ENCODE results near the gene HNRNPUL2.

Gene HNRNPUL2

GRCh38 chr11:62726156-62726914 is 922 bp downstream of the HNRNPUL2 start:
- no peaks in the 10 kb centered on the region; the same call in 1 of the 2 replicates for H4K20me1 ChIP-seq (ENCODE audit: insufficient read depth, low read length)
- no peaks in the 10 kb centered on the region for H3F3A ChIP-seq (ENCODE audit: insufficient read depth, low read length)
- no peaks in the 10 kb centered on the region for H3K9me2 ChIP-seq (ENCODE audit: low read depth, low read length)
- H3K27me3 ChIP-seq (ENCODE audit: insufficient read depth, low read length) = no peaks in the 10 kb centered on the region
- H3K4me1 ChIP-seq (ENCODE audit: insufficient read depth, low read length, severe bottlenecking) = peaks cover 26% of the 10 kb centered on the region
- H3K4me3 ChIP-seq (ENCODE audit: low read depth, low read length, poor library complexity, severe bottlenecking) = peak overlapping the region; percentile 99
- peaks cover 57% of the 10 kb centered on the region for H3K36me3 ChIP-seq (ENCODE audit: insufficient read depth, low read length)
- TF ChIP-seq EZH2 (IDR thresholded peaks at IDR 0.05; ENCODE audit: borderline replicate concordance, low read length) (no peak), CTCF (IDR thresholded peaks at IDR 0.05; ENCODE audit: low read length) (no peak)
- peak overlapping the region; percentile 82 for H3K9ac ChIP-seq (ENCODE audit: low read length)
- peaks cover 51% of the 10 kb centered on the region for H3K79me2 ChIP-seq (ENCODE audit: insufficient read depth, low read length)
- H3K9me3 ChIP-seq (ENCODE audit: low read length) = no peaks in the 10 kb centered on the region
- H2AFZ ChIP-seq (ENCODE audit: low read length) = no peak overlapping the region
- H3K27ac ChIP-seq (ENCODE audit: low read depth, low read length, poor library complexity, severe bottlenecking) = peak overlapping the region; percentile 95
- peak overlapping the region; percentile 75 for H3K4me2 ChIP-seq (ENCODE audit: low read length)

GRCh38 chr11:62725646-62726045 is 1.6 kb downstream of the HNRNPUL2 start:
- Histone ChIP-seq H3K9me2 (ENCODE audit: low read depth, low read length) (no peaks in the 10 kb centered on the region), H3K9ac (ENCODE audit: low read length) (peak overlapping the region; percentile 82), H3K27me3 (ENCODE audit: insufficient read depth, low read length) (no peaks in the 10 kb centered on the region), H3K4me1 (ENCODE audit: insufficient read depth, low read length, severe bottlenecking) (peaks cover 26% of the 10 kb centered on the region), H3K79me2 (ENCODE audit: insufficient read depth, low read length) (peaks cover 51% of the 10 kb centered on the region), H3K9me3 (ENCODE audit: low read length) (no peaks in the 10 kb centered on the region), H3K36me3 (ENCODE audit: insufficient read depth, low read length) (peaks cover 59% of the 10 kb centered on the region), H4K20me1 (ENCODE audit: insufficient read depth, low read length) (no peaks in the 10 kb centered on the region; the same call in 1 of the 2 replicates), H3F3A (ENCODE audit: insufficient read depth, low read length) (no peaks in the 10 kb centered on the region), H3K4me3 (ENCODE audit: low read depth, low read length, poor library complexity, severe bottlenecking) (peak overlapping the region; percentile 99), H3K4me2 (ENCODE audit: low read length) (peak overlapping the region; percentile 75), H2AFZ (ENCODE audit: low read length) (no peak overlapping the region), H3K27ac (ENCODE audit: low read depth, low read length, poor library complexity, severe bottlenecking) (no peak overlapping the region)
- TF ChIP-seq EZH2 (IDR thresholded peaks at IDR 0.05; ENCODE audit: borderline replicate concordance, low read length) (no peak), CTCF (IDR thresholded peaks at IDR 0.05; ENCODE audit: low read length) (no peak)

GRCh38 chr11:62724171-62724570 is 3.1 kb downstream of the HNRNPUL2 start:
- H3K4me1 ChIP-seq (ENCODE audit: insufficient read depth, low read length, severe bottlenecking) = peaks cover 16% of the 10 kb centered on the region
- peak overlapping the region; percentile 99 for H3K4me3 ChIP-seq (ENCODE audit: low read depth, low read length, poor library complexity, severe bottlenecking)
- H3K4me2 ChIP-seq (ENCODE audit: low read length) = peak overlapping the region; percentile 75
- no peaks in the 10 kb centered on the region for H3K9me2 ChIP-seq (ENCODE audit: low read depth, low read length)
- H2AFZ ChIP-seq (ENCODE audit: low read length) = no peak overlapping the region
- H3K9ac ChIP-seq (ENCODE audit: low read length) = peak overlapping the region; percentile 82; the same call in 1 of the 2 replicates
- H3K9me3 ChIP-seq (ENCODE audit: low read length) = no peaks in the 10 kb centered on the region
- H3K27me3 ChIP-seq (ENCODE audit: insufficient read depth, low read length) = no peaks in the 10 kb centered on the region
- H3F3A ChIP-seq (ENCODE audit: insufficient read depth, low read length) = no peaks in the 10 kb centered on the region
- no peak overlapping the region for H3K27ac ChIP-seq (ENCODE audit: low read depth, low read length, poor library complexity, severe bottlenecking)
- H4K20me1 ChIP-seq (ENCODE audit: insufficient read depth, low read length) = no peaks in the 10 kb centered on the region; the same call in 1 of the 2 replicates
- TF ChIP-seq EZH2 (IDR thresholded peaks at IDR 0.05; ENCODE audit: borderline replicate concordance, low read length) (no peak), CTCF (IDR thresholded peaks at IDR 0.05; ENCODE audit: low read length) (no peak)
- peaks cover 73% of the 10 kb centered on the region for H3K36me3 ChIP-seq (ENCODE audit: insufficient read depth, low read length)
- peaks cover 42% of the 10 kb centered on the region for H3K79me2 ChIP-seq (ENCODE audit: insufficient read depth, low read length)

Data from OCI-LY1 (cell line).